DMS53 treated with DMSO at 0.1 percent for 48 hours (cell line): ENCODE results near the gene MDC1.
"Not testable (repeated sequence)": the region's sequence is repeated elsewhere in the genome, so short reads cannot be mapped to it uniquely, and the experiment has no call there.

ENCODE experiments used
- DNase-seq: peaks from one replicate; lab custom pipeline; 2025; ENCODE audit not compliant: unreplicated experiment; lab: John Stamatoyannopoulos, UW

The MDC1 gene

GRCh38 chr6:30717129-30717844 is at the start of gene MDC1:
Gene MDC1, minus strand, starts transcription at chr6:30717281. Its CDS starts 2,106 bp downstream, at chr6:30715175.
- DNase-seq, result peak; percentile 98

GRCh38 chr6:30766461-30767157 is 49.5 kb upstream of the MDC1 start:
- no peak for DNase-seq

GRCh38 chr6:30765495-30765894 is 48.4 kb upstream of the MDC1 start:
- not testable (repeated sequence) for DNase-seq

- not testable (repeated sequence) for DNase-seq
Measured at GRCh38 chr6:30764490-30765043, 47.5 kb upstream of the MDC1 start.

GRCh38 chr6:30763618-30764489 is 46.8 kb upstream of the MDC1 start:
- no peak for DNase-seq

- no peak for DNase-seq
Measured at GRCh38 chr6:30763155-30763617, 46.1 kb upstream of the MDC1 start.

- no peak for DNase-seq
Measured at GRCh38 chr6:30761791-30762429, 44.8 kb upstream of the MDC1 start.

- no peak for DNase-seq
Measured at GRCh38 chr6:30760549-30760948, 43.5 kb upstream of the MDC1 start.

GRCh38 chr6:30759575-30760239 is 42.6 kb upstream of the MDC1 start:
- no peak for DNase-seq

- DNase-seq, result no peak
Measured at GRCh38 chr6:30757261-30757904, 40.3 kb upstream of the MDC1 start.

- DNase-seq, result not testable (repeated sequence)
Measured at GRCh38 chr6:30756405-30757003, 39.4 kb upstream of the MDC1 start.

- no peak for DNase-seq
Measured at GRCh38 chr6:30754631-30755030, 37.5 kb upstream of the MDC1 start.

GRCh38 chr6:30752157-30752927 is 35.3 kb upstream of the MDC1 start:
- no peak for DNase-seq

GRCh38 chr6:30750379-30750668 is 33.2 kb upstream of the MDC1 start:
- no peak for DNase-seq

GRCh38 chr6:30749554-30750378 is 32.7 kb upstream of the MDC1 start:
- peak; percentile 78 for DNase-seq

- DNase-seq, result no peak
Measured at GRCh38 chr6:30748851-30749540, 31.9 kb upstream of the MDC1 start.
